GM12865 (cell line): Measurements from ENCODE around the gene CHST11.

Source experiments
- DNase-seq: peaks from one replicate; pipeline ENCODE4 v3.0.0; 2010; ENCODE audit warnings: low read depth
- H3K4me3 ChIP-seq: 2 replicates; pipeline ENCODE4 v1.5.1; 2011; ENCODE audit warnings: mild to moderate bottlenecking, low read depth, low read length, control low read depth
- TF ChIP-seq, protein P1 (sequence below): IDR thresholded peaks from 2 replicates; pipeline ENCODE4 v1.5.1; 2011; ENCODE audit warnings: low read length, control low read depth, low read depth, inconsistent platforms; ENCODE audit not compliant: insufficient read depth; ENCODE audit errors: missing control alignments

The CHST11 gene

DNA sequence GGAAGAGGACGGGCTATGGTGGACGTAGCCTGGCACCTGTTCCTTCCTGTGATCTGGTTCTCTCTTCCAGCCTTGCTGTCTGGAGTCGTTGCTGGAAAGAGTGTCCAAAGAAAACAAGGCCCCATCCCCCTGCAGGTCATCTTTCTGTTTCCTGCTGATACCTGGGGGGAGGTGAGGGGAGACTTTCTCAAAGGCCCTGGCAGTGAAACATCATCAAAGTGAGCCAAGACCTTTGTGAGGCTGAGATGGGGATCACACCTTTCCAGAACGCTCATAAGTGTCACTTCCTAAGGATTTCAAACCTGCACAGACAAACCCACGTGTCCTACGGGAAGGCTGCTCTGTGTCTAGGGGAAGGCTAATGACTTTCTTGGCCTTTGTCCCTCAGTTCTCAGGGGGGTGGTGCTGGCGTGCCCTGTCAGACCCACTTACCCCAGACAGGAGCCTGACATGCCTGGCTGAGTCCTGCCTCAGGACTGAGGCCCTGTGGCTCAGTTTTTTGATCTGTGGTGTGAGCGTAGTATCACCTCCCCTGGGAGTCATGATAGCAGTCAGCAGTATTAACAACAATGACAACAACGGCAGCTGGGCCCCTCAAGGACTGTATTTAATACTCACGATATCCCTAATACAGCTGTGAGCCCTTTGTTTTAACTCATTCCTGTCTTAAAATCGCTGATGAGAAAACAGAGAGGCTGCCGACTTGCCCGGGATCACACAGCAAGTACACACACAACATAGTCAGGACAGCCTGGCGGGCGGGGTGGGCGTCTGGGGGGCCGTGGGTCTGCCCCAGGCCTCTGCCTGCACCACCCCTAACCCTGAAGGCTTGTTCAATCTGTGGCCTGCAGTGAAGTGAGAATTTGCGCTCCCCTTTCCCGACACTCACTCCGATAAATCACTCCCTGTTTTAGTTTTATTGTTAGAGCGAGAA, 266.1 kb downstream of the CHST11 start:
- H3K4me3 ChIP-seq, result no peak overlapping the region
- TF ChIP-seq, protein P1, sequence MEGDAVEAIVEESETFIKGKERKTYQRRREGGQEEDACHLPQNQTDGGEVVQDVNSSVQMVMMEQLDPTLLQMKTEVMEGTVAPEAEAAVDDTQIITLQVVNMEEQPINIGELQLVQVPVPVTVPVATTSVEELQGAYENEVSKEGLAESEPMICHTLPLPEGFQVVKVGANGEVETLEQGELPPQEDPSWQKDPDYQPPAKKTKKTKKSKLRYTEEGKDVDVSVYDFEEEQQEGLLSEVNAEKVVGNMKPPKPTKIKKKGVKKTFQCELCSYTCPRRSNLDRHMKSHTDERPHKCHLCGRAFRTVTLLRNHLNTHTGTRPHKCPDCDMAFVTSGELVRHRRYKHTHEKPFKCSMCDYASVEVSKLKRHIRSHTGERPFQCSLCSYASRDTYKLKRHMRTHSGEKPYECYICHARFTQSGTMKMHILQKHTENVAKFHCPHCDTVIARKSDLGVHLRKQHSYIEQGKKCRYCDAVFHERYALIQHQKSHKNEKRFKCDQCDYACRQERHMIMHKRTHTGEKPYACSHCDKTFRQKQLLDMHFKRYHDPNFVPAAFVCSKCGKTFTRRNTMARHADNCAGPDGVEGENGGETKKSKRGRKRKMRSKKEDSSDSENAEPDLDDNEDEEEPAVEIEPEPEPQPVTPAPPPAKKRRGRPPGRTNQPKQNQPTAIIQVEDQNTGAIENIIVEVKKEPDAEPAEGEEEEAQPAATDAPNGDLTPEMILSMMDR, result no peak
- DNase-seq, result peak; percentile 74

DNA sequence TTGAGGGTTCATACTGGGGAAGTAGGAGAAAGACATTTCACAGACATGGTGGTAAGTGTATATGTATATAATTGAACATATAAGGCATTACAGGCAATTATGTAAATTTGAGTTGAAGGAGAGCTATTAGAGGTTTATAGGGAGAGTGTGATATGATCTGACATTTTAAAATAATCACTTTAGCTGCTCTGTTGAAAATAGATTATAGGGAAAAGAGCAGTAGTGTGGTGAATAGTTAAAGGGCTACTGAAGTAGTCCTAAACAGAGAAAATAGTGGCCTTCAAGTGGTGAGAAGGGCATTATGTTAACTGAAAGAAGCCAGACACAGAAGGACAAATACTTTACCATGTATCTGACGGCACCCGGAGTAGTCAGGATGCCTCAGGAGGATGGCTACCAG, 267.1 kb downstream of the CHST11 start:
- no peak overlapping the region for H3K4me3 ChIP-seq
- TF ChIP-seq, protein P1, result no peak
- DNase-seq, result no peak

DNA sequence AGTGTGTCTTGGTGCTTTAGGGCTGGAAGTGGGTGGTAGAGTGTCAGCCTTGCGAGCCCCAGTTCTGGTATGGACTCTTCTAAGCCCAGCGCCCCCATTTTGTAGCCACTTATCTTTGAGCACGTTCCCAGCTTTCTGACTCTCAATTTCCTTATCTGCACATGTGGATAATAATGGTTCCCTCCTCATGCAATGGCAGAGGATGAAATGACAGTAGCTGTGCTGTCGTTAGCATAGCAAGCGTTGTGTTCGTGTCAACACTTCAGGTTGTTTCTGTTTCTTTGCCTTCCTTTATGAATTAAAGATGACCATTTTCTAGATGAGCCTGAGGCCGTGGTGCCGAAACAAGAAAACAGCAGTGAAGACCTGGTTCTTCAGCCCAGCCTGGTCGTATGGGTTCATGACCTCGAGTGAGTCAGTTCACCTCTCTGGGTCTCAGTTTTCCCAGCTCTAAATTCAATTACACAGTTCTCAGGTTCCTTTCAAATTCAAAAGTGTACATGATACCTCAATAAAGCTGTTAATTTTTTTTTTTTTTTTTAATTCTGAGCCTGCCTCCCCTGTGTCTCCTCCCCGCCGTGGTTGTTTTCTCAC, 268.3 kb downstream of the CHST11 start:
- no peak overlapping the region for H3K4me3 ChIP-seq
- DNase-seq, result no peak
- TF ChIP-seq, protein P1, result no peak

DNA sequence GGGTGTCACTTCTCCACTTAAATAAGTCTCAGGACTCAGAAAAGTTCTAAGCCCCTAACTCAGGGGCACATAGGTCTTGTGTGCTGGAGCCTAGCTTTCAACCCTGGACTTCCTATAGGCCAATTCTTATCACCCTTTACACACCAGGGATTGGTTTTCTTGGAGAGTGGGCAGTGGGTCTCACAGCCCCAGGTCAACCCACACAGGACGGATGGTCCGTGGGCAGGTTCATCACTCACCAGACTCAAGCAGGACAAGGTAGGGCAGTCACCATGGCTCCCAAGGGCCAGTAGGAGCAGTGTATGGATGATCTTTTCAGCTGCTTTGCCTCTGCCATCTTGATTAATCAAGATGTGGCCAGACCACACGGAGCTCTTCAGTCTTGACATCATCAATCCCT, 268.9 kb downstream of the CHST11 start:
- no peak overlapping the region for H3K4me3 ChIP-seq
- no peak for DNase-seq
- TF ChIP-seq, protein P1, result no peak

DNA sequence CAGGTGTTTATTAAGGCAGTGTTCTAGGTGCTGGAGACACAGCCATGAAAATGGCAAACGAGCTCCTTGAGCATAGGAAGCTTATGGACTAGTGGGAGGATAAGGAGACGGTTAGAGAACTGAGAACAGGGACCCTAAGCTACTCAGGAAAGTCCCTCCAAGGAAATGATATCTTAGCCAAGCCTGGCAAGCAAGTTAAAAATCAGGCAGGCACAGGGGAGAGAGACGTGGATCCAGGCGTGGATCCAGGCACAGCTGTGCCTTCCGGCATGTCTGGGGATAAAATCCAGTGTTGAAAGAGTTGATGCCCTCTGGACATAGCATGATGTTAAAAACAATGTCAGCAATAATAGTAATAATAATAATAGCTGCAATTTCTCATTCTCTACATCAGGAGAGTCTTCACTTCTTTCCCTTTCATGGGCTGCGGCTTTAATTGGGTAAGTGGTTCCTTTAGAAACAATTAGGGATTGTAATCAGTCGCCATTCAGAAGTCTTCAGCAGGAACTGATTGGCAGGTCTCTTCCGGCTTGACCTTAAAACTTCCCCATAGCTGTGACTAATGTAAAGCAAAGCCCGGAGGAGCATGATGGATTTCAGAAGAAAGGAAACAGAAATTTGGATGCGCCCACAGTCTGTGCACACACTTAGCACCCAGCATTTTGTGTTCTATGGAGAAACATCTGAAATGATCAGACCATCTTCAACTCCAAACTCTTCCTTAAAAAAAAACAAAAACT, 271.1 kb downstream of the CHST11 start:
- no peak for DNase-seq
- TF ChIP-seq, protein P1, result no peak
- H3K4me3 ChIP-seq, result no peak overlapping the region

DNA sequence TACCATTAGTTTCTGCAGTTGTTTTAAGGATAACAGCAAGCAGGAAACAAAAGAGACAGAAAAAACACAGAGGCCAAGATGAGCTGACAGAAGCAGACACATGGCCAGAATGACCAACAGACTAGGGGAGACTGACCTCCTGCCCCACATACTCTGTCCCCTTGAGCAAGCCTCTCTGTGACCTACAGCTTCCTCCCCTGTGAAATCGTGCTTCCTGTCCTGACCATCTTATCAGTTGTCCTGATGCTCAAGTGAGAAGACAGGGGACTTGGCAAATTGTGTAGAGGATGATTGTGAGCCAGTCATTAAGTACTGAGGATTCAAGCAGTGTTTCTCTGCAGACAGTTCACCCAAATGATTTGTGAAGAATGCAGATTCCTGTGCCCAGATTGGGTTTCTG, 272.3 kb downstream of the CHST11 start:
- TF ChIP-seq, protein P1, result no peak
- no peak for DNase-seq
- H3K4me3 ChIP-seq, result no peak overlapping the region
